ENCODE results near the gene SETBP1. TPM values are rescaled to one million over a fixed set of nuclear protein-coding genes. Genes with fewer than 3 reads are reported as not detected.

Gene SETBP1
- total RNA-seq, 1 donor from 2014 or later = 42.0 TPM

DNA sequence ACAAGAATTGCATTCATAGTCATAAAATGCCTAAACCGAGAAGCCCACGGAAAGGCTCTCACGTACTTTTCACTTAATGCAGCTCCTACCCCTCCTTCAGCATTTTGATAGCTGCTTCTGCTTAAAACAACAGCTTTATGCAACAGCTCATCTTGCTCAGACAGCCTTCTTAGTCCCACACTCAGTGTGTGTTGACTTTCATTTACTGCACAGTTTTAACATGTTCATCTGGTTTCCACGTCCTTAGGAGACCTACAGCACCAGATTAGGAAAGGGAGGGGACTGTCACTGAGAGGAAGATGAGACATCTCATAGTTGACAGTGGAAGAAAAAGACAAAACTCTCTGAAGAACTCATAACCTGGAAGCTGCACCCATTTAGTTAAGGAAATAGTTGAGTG lies 435.4 kb downstream of the SETBP1 start:
- Mint-ChIP-seq H3K27ac (no peak overlapping the region), H3K27me3 (ENCODE audit: insufficient read depth) (peaks cover 3% of the 10 kb centered on the region), H3K4me3 (no peak overlapping the region), H3K4me1 (ENCODE audit: low read depth) (no peaks in the 10 kb centered on the region), H3K36me3 (ENCODE audit: low read depth) (no peaks in the 10 kb centered on the region), H3K9me3 (no peaks in the 10 kb centered on the region)
- DNase-seq (ENCODE audit: low spot score) = no peak
- intact Hi-C loops (cut with micrococcal nuclease) = no loop called here

Measured in activated T-helper 1 cell treated with anti-CD3 and anti-CD28 coated beads, Interleukin-12 subunit alpha, Interleukin-12 subunit beta, Interleukin-2, Interleukin-4 antibody, amounts not matched to agents 30 ng/mL and 10 ng/mL and 1 ng/mL, durations not matched to agents 14 hours and 24 hours and 36 hours (primary cell).